ENCODE results near the gene PAXX.
A peak's percentile ranks its signal among the peaks of the same experiment; 100 is the strongest.
"Not testable (repeated sequence)": the region's sequence is repeated elsewhere in the genome, so short reads cannot be mapped to it uniquely, and the experiment has no call there.

PAXX gene

DNA sequence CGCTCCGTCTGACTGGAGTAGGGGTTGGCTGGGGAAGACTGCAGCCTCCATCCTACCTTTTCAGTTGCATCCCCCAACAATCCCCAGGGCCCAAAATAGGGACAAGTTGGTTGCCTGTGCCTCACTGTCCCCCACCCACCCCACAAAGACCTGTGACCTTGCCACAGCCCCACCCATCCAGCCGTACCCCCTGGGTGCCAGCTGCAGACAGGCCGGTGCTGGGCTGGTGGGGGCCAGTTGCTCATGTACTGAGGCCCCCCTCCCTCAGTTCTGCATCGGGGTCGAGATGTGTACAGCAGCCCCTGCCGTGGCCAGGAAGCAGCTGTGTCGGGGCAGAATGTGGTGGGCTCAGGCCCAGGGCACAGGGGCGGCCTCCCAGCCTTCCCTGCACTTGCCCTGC lies 9.1 kb upstream of the PAXX start:
- no peak for DNase-seq

DNA sequence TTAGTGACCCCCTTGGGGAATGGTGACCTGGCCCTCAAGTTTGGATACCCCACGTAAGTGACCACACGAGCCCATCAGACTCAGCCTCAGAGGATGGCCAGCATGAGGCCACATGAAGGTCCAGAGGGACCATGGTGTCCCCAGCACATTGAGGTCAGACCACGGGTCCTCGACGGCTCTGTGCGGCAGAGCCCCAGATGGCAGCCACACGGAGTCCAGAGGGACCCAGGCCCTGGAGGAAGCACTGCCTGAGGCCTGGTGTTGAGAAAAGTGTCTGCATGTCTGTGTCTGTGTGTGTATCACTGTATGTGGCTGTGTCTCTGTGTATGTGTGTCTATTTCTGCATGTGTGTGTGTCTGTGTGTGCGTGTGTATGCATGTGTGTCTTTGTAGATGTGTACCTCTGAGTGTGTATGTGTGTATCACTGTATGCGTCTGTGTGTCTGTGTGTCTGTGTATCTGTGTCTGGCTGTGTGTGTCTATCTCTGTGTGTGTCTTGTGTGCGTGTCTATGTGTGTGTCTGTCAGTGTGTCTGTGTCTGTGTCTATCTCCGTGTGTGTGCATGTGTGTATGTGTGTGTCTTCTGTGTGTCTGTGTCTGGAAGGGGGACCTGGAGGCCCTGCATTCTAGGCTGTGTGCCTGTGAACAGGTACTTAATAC lies 8.4 kb upstream of the PAXX start:
- DNase-seq: no peak

DNA sequence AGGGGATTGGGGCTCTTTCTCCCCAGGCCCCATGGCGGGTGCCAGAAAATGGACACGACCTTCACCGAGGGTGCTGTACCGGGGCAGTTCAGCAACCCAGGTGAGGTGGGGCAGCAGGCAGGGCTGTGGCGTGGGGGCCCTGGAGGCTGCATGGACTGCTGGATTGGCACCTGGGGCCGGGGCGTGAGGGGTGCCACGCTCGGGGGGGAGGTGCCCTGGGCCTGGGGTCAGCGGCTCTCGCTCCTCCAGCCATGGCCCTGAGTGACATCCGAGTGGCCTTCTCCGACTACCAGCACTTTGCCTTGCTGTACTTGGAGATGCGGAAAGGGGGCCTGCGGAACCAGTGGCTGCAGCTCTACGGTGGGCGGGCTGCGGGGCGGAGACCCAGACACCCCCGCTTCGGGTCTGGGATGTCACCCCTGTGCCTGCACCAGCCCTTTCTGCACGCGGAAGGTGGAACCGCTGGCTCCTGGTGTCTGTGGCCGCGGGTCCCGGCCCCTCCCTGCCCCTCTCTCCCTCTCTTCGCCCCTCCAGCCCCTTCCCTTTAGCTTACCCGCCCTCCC lies 7.7 kb upstream of the PAXX start:
- no peak for DNase-seq

DNA sequence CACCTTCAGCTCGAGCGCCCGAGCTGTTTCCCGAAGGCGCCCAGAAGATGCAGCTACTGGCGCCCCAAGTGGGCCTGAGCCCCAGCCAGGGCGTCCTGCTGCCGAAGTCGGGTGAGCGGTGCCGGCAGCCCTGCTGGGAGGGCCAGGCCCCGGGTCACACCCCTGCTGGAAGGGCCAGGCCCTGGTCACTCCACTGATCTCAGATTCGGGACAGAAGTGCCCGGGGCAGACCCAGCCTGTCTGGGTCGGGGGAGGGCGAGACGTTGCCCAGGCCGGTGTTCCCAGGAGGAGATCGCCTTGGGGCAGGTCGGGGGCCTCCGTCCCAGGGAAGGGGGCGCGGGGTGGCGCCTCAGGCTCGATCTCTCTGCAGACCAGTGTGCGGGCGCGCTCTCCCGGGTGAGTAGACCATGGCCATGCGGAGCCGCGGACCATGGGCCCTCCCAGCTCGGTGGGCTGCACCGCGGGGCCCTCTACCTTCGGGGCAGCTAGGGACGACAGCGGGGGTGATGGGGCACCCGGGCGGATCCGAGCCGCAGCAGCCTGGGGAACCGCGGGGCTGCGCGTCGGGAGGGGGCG lies 7.1 kb upstream of the PAXX start:
- no peak for DNase-seq

DNA sequence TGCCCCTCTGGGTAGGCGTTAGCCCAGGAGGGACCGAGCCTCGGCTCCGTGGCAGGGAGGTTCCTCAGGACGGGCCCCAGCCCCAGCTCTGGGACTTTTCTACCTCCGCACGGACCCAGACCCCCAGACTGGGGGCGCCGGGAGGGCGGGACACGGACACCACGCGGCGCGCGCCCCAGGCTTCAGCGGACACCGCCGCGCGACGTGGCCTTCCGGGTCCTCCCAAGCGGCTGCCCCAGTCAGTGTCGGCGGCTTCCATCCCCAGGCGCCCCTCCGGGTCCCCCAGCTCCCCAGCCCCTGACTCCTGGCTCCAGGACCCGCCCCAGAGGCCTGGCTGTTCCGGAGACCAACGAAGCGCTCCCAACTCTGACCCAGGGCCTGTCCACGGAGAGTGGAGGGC lies 6.4 kb upstream of the PAXX start:
- DNase-seq: no peak

DNA sequence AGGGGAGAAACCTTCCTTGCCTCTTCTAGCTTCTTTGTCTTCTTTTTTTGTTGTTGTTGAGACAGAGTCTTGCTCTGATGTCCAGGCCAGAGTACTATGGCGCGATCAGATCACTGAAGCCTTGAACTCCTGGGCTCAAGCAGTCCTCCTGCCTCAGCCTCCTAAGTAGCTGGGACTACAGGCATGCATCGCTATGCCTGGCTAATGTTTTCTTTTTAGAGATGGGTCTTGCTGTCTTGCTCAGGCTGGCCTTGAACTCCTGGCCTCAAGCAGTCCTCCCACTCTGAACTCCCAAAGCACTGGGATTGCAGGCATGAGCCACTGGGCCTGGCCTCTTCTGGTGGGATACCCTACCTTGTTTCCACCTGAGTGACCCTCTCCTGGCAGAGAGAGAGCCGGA lies 3.4 kb upstream of the PAXX start:
- DNase-seq: no peak

DNA sequence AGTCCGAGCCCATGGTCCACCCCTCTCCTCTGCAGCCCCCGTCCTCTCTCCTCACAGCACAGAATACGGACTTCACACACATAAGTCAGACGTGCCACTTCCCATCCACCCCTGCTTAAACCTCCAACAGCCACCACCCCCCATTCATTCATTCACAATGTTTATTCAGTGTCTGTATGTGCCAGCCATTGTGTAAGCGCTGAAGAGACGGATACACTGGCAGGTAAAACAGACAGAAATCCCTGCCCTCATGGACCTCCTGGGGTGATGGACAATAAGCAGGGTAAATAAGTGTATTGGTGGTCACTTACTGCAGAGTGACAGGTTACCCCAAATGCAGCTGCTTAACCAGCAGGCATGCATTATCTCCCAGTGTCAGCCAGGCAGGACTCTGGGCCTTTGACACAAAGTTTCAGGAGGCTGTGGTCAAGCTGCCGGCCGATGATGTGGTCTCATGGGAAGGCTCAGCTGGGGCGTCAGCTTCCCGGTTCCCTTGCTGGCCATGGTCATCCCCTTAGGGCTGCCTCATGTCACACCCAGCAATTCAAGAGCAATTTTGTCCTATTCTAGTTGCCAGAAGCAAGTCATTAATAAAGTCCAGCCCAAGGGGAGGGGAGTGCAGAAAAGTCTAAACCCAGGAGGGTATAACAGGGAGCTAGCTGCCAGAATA lies 1.8 kb upstream of the PAXX start:
- no peak for DNase-seq

DNA sequence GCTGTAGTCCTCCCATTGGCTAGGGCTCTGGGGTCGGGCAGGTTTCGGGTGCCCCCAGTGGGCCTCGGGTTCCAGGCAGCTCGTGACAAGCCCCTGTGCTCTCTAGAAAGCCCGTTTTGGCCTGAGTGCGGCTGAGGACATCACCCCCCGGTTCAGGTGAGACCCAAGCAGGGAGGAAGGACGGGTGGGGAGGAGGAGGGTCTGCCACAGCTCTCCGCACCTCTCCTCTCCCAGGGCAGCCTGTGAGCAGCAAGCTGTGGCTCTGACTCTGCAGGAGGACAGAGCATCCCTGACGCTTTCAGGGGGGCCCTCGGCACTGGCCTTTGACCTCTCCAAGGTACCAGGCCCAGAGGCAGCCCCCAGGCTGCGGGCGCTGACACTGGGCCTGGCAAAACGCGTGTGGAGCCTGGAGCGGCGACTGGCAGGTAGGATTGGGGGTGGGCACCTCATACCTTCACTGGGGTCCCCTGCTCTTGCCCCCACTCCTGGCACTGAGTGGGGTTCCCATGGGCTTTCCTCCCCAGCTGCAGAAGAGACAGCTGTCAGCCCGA lies 672 bp downstream of the PAXX start:
- no peak for DNase-seq

DNA sequence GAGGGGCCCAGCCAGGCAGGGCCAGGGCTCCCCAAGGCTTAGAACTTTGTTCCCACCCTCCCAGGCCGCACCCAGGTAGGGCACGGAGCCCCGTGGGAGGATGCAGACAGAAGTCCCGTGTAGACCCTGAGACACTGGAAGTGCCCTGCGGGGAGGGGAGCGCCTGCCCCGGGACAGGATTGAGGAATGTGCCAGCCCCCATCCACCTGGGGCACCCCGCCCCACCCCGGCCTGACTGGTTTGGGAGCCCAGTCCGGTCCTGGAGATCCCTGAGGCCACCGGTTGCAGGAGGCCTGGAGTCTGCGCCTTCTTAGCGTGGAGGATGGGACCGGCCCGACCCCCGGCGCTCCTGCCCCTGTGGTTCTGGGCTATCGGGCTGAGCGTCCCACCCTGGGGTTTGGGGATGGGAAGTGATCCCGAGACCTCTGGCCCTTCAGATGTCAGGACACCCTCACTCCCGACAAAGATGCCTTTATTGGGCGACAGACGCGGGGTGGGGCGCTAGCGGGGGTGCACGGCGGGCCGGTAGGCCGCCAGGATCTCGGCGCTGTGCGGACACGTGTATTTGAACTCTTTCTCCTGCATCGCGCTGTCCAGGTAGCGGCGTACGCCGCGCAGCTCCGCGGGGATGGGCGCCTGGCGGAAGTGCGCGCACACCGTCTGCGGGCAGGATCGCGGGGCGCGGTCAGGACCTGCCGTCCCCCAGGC lies 2.1 kb downstream of the PAXX start:
- DNase-seq: no peak

- DNase-seq: no peak
Observed at GRCh38 chr9:136994888-136995230, 2.6 kb downstream of the PAXX start.

- no peak for DNase-seq
Observed at GRCh38 chr9:136995362-136995761, 3.1 kb downstream of the PAXX start.

DNA sequence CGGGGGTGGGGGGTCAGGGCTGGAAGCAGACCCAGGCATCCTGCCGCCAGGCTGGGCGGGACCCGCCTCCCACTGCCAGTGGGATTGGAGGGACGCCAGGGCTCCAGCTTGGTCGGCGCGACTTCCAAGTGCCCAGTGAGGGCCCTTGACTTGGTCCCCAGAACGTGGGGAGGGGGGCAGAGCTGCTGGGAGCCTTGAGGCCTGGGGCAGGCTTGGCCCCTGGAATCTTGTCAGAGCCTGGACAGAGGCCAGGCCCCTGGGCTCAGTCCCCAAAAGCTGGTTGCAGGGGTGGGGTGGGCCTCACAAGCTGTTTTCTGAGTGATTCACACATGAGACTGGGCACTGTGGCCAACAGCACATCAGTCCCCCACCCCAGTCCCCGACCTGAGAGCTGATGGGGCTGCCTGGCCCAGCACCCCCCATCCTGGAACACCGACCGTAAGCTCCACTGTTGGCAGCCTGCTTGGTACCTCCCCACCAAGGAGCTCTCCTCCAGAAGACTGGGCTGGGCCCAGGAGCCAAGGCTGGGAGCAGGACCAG lies 3.6 kb downstream of the PAXX start:
- DNase-seq: no peak

DNA sequence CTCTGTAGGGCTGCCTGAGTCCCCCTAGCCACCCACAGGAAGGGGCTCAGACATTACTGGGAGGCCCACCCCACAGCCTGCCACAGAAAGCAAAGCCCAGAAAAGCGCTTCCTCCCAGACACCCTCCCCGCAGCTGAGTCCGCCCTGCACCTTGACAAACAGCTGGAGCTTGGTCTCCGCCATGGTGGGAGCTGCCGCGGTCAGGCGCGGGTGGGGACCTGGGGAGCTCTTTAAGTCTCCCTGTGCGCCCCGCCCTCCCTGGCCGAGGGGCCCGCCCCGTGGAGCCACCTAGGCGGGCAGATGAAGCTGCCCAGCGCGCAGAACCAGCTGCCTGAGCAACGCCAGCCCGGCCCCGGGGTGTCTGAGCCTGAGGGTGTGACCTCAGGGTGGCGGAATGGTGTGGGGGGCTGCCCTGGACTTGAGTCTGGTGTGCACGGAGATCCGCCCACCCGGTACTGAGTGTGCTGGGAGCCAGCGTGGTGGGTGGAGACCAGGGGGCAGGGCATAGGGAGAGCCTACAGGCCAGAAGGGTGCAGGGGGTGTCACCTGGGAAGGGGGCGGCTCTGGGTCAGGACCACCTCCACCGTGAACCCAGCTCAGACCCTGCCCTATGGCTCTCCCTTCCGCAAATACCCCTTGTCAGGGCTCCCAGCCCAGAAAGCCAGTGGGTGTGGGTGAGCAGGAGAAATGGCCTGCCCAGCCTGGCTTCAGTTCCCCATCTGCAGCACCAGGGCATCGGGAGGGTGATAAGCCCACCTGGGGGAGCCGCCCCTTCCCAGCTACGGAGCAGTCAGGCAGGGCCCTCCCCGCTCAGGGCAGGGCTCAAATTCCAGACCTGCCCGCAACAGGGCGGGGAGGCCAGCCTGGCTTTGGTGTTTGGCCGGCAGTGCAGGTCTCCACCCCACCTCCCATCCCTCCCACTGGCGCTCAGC lies 4.4 kb downstream of the PAXX start, which contains the start of gene CLIC3:
CLIC3 (minus strand) TSS at position 208 of the 932 bp plus-strand sequence; CDS start at position 183, 25 bp downstream.
- peak; percentile 63 for DNase-seq

DNA sequence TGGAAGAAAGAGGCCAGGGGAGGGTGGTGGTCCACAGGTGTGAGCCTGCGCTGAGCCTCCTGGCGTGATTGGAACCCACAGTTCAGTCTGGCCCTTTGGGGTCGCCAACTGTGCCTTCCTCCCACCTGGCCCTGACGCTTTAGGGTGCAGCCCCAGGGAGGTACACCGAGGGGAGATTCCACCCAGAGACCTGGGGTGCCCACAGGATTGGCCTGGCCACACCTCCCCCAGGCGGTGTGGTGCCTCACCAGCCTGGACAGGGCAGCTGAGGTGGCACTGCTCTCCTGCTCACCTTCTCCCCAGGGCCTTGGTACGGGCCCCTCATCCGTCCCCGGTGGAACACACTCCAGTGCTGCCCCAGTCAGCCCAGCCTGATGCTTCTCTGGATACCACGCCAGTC lies 5.1 kb downstream of the PAXX start:
- no peak for DNase-seq

- peak; percentile 42 for DNase-seq
Observed at GRCh38 chr9:136997830-136998234, 5.6 kb downstream of the PAXX start.

DNA sequence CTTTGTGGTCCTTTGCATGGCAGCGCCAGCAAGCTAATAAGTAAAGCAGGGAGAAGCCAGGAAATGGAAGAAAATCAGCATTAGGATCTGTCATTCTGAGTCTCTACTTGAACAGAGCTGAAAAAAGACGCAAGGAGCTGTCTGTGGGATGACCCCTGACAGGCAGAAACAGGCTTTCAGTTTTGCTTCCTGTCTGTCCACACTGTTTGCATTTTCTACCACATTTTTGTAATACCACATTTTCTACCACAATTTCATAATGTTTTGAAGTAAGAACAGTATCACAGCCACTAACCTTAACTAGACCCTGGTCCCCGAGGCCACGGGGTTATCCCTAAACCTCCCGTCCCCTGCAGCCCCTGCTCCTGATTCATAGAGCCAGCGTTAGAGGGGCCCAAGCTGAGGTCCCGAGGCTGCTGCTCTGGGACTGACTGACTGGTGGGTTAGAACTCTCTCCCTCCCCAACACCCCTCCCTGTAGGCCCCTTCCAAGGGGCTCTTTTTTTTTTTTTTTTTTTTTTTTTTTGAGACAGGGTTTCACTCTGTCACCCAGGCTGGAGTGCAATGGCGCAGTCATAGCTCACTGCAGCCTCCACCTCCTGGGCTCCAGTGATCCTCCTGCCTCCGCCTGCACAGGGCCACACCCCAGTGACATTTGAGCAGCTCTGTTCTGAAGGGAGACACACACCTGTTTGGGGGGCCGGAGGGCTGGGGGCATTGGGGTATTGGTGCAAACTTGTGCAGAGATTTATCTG lies 8.1 kb downstream of the PAXX start:
- peak; percentile 44 for DNase-seq

DNA sequence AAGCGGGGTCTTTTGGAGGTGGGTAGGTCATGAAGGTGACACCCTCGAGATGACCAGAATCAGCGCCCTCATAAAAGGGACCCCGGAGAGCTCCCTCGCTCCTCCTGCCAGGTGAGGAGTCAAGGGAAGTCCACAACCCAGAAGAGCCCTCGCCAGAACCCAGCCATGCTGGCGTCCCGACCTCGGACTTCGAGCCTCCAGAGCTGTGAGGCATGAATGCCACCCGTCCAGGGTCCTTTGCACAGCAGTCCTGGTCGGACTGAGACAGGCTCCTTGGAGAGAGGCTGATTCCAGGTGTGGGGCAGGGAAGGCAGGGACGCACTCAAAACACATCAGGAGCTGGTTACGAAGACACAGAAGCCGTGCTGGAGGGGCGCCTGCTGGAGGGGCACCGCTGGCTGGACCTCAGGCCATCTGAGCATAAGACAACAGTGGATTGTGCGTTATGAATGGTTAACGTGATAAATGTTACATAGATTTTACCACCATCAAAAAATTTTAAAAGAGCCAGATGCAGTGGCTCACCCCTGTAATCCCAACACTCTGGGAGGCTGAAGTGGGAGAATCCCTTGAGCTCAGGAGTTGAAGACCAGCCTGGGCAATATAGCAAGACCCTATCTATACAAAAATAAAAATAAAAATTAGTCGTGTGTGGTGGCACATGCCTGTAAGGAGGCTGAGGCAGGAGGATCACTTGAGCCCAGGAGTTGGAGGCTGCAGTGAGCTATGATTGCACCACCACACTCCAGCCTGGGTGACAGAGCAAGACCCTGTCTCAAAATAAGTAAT lies 9.8 kb downstream of the PAXX start:
- no peak for DNase-seq

GRCh38 chr9:137002646-137003041 lies 10.4 kb downstream of the PAXX start:
- DNase-seq: no peak

GRCh38 chr9:137004285-137004684 lies 12.1 kb downstream of the PAXX start:
- DNase-seq: not testable (repeated sequence)
